GM21447 (cell line): ENCODE measurements around the gene ANO1.

Experiments
- ATAC-seq: cut with Tn5 transposase; IDR thresholded peaks from one replicate; pipeline ENCODE4 v1.9.1; 2021; ENCODE audit not compliant: unreplicated experiment

The ANO1 gene

DNA sequence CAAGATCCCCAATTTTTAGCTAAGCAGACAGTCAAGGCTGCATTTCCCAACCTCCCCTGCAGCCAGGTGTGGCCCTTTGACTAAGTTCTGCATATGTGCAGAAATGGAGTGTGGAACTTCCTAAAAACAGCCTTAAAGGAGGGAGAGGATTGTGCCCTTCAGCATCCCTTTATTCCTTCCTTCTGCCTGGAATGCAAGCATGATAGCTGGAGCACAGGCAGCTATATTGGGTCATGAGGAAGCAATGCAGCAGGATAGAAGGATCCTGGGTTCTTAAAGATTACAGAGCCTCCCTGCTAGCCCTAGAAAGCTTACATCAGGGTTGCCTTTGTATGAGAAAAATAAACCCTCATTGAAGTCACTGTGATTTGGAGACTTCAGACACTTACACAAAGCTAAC, 154.9 kb downstream of the ANO1 start:
- ATAC-seq, result no peak

DNA sequence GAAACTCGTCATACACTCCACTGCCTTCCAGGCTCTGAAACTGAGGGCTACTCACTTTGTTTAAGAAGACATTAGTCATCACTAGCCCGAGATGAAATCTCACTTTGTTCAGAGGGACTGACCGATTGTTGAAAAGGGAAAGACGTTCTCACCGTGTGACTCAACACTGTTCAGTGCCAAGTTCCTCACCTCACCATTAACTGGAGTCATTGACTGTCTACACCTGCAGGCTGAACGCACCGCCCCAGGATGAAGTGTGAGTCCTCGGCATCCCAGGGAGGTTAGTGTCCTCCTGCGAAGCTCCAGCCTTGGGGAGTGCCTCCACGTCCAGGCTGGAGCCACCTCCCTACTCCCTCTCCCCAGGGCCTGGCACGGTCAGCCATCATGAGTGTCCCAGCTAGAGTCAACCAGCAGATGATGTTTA, 155.4 kb downstream of the ANO1 start:
- ATAC-seq, result no peak

DNA sequence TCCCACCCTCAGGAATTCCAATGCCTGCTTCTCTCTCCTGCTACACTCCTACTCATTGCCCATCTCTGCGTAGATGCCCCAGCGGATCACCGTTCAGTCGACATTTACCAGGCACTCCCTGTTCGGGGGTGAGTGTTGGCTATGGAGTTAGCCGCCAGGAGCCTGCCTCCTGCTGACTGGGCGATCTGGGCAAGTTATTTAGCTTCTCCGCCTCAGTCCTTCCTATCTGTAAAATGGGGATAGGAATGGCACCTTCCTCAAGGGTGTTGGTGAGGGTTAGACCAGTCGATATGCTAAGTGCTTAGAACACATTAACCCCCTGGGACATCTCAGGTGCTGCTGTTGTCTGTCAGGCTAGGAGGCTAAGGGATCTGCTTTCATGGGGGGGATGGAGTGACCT, 155.8 kb downstream of the ANO1 start:
- no peak for ATAC-seq
